GM19238 (cell line): ENCODE measurements around the gene SLC4A1.

Experiments used
- DNase-seq: peaks from one replicate; pipeline ENCODE4 v3.0.0; 2011; ENCODE audit warnings: low spot score; ENCODE audit not compliant: insufficient read length

The SLC4A1 gene

GRCh38 chr17:44207319-44207718, 60.6 kb downstream of the SLC4A1 start:
- no peak for DNase-seq

GRCh38 chr17:44206825-44207155, 61.1 kb downstream of the SLC4A1 start:
- DNase-seq, result no peak

- no peak for DNase-seq
Measured at GRCh38 chr17:44205962-44206824, 61.7 kb downstream of the SLC4A1 start.

GRCh38 chr17:44204441-44204882, 63.5 kb downstream of the SLC4A1 start:
- no peak for DNase-seq

- DNase-seq, result peak; percentile 51
Measured at GRCh38 chr17:44203731-44204440, 64.0 kb downstream of the SLC4A1 start.

GRCh38 chr17:44202756-44203155, 65.2 kb downstream of the SLC4A1 start:
- no peak for DNase-seq

GRCh38 chr17:44200478-44201155, 67.3 kb downstream of the SLC4A1 start:
- no peak for DNase-seq

GRCh38 chr17:44199553-44200477, 68.1 kb downstream of the SLC4A1 start, which contains the start of gene ATXN7L3:
Gene ATXN7L3, minus strand, starts transcription at chr17:44199884. Its CDS starts 1,814 bp downstream, at chr17:44198070.
- DNase-seq, result peak; percentile 98

- DNase-seq, result peak; percentile 88
Measured at GRCh38 chr17:44198721-44199552, 69.0 kb downstream of the SLC4A1 start.
